Endodermal cell (in vitro differentiated cells): ENCODE results near the gene USP49. TPM values are rescaled to one million over a fixed set of nuclear protein-coding genes. Genes with fewer than 3 reads are reported as not detected.

ENCODE experiments used
- DNase-seq: peaks from one replicate; pipeline ENCODE4 v3.0.0-alpha.2; 2017
- H3K27ac ChIP-seq: 2 replicates; pipeline ENCODE4 v1.5.1; 2013; ENCODE audit warnings: mild to moderate bottlenecking, low read depth, low read length, moderate library complexity
- H3K27me3 ChIP-seq: 2 replicates; pipeline ENCODE4 v1.6.1; 2013; ENCODE audit warnings: mild to moderate bottlenecking, low read length, moderate library complexity; ENCODE audit not compliant: insufficient read depth, control insufficient read depth, poor library complexity, severe bottlenecking
- H3K36me3 ChIP-seq: 2 replicates; pipeline ENCODE4 v1.7.0; 2013; ENCODE audit warnings: mild to moderate bottlenecking, low read length, moderate library complexity; ENCODE audit not compliant: control insufficient read depth, insufficient read depth
- H3K4me1 ChIP-seq: one replicate; pipeline ENCODE4 v1.7.0; 2013; ENCODE audit warnings: low read length; ENCODE audit not compliant: control insufficient read depth, insufficient read depth
- H3K4me3 ChIP-seq: 2 replicates; pipeline ENCODE4 v1.5.1; 2013; ENCODE audit warnings: mild to moderate bottlenecking, low read length, moderate library complexity
- H3K9ac ChIP-seq: 2 replicates; pipeline ENCODE4 v1.6.1; 2013; ENCODE audit warnings: mild to moderate bottlenecking, low read length, moderate library complexity; ENCODE audit not compliant: poor library complexity, severe bottlenecking; ENCODE audit errors: extremely low read depth
- H3K9me3 ChIP-seq: 2 replicates; pipeline ENCODE4 v1.6.1; 2013; ENCODE audit warnings: mild to moderate bottlenecking, low read length, moderate library complexity; ENCODE audit not compliant: control insufficient read depth
- H3K27ac Mint-ChIP-seq: 2 replicates; pipeline ENCODE4 v1.8.0; 2020; ENCODE audit warnings: mixed read lengths
- H3K27me3 Mint-ChIP-seq: 2 replicates; pipeline ENCODE4 v1.8.0; 2021; ENCODE audit warnings: mild to moderate bottlenecking, mixed read lengths; ENCODE audit not compliant: insufficient read depth
- H3K36me3 Mint-ChIP-seq: 2 replicates; pipeline ENCODE4 v1.8.0; 2020; ENCODE audit warnings: low read depth, mixed read lengths
- H3K4me1 Mint-ChIP-seq: 2 replicates; pipeline ENCODE4 v1.8.0; 2020; ENCODE audit warnings: mixed read lengths
- H3K4me3 Mint-ChIP-seq: 2 replicates; pipeline ENCODE4 v1.8.0; 2020; ENCODE audit warnings: mild to moderate bottlenecking, moderate library complexity, mixed read lengths
- H3K9me3 Mint-ChIP-seq: 2 replicates; pipeline ENCODE4 v1.8.0; 2020; ENCODE audit warnings: mild to moderate bottlenecking, mixed read lengths
- CTCF ChIP-seq: fragments of 200-600 bp; sonication (generic); conservative IDR thresholded peaks from 2 replicates; pipeline ENCODE4 v1.5.0; 2021; ENCODE audit warnings: antibody characterized with exemption, mild to moderate bottlenecking
- WGBS, 2 experiments: methylation state at CpG; one replicate each; pipeline versions ENCODE4 v1.1.5 to v1.1.7; 2013; ENCODE audit warnings: missing lambda C conversion rate in 2 of 2, mixed read lengths in 1 of 2; ENCODE audit not compliant: insufficient coverage in 1 of 2, insufficient read length in 1 of 2; 5-methylcytosine and 5-hydroxymethylcytosine counted together
- total RNA-seq, 2 donors: library from RNA; stranded (reverse); fragmentation: NEBNext Ultra II Directional in 1 of 2; extraction: Animal tissue kit (Norgen Biotek cat#: 25700) in 1 of 2; gene quantifications; 2 replicates in 1 of 2; 3 replicates in 1 of 2; pipeline ENCODE4 v1.2.1, GENCODE V29; 2021

USP49 gene
- total RNA-seq, 2 donors from 2014 or later: 14.0 to 18.9 TPM

- Histone ChIP-seq H3K4me1 (no peaks in the 10 kb centered on the region), H3K9ac (no peak overlapping the region), H3K27me3 (peaks cover 50% of the 10 kb centered on the region), H3K27ac (no peak overlapping the region), H3K9me3 (no peaks in the 10 kb centered on the region), H3K4me3 (no peak overlapping the region), H3K36me3 (no peaks in the 10 kb centered on the region)
- DNase-seq: no peak
- Mint-ChIP-seq H3K36me3 (peaks cover 2% of the 10 kb centered on the region), H3K4me3 (no peak overlapping the region), H3K27ac (no peak overlapping the region), H3K27me3 (peaks cover 64% of the 10 kb centered on the region), H3K4me1 (peaks cover 15% of the 10 kb centered on the region), H3K9me3 (no peaks in the 10 kb centered on the region)
- no peak for TF ChIP-seq CTCF
- 83 to 84% methylated on average over 4 to 5 of the region's 6 CpGs for WGBS, 2 experiments
Observed at GRCh38 chr6:41783106-41783780, 111.9 kb downstream of the USP49 start.

- DNase-seq: no peak
- peaks cover 6% of the 10 kb centered on the region for H3K36me3 ChIP-seq
- Mint-ChIP-seq H3K4me3 (peak overlapping the region; percentile 77), H3K36me3 (peaks cover 4% of the 10 kb centered on the region), H3K9me3 (no peaks in the 10 kb centered on the region), H3K27ac (no peak overlapping the region), H3K27me3 (peaks cover 64% of the 10 kb centered on the region), H3K4me1 (peaks cover 17% of the 10 kb centered on the region)
- 67 to 73% methylated on average over 1 to 3 of the region's 3 CpGs for WGBS, 2 experiments
- no peaks in the 10 kb centered on the region for H3K4me1 ChIP-seq
- peaks cover 50% of the 10 kb centered on the region for H3K27me3 ChIP-seq
- peak overlapping the region; percentile 79 for H3K4me3 ChIP-seq
- no peaks in the 10 kb centered on the region for H3K9me3 ChIP-seq
- H3K9ac ChIP-seq: no peak overlapping the region
- H3K27ac ChIP-seq: no peak overlapping the region
- TF ChIP-seq CTCF: no peak
Observed at GRCh38 chr6:41781366-41781730, 113.8 kb downstream of the USP49 start.

- no peak for TF ChIP-seq CTCF
- Histone ChIP-seq H3K27ac (no peak within 1 kb of the TSS), H3K27me3 (peaks cover 49% of the 10 kb centered on the region)
Observed at GRCh38 chr6:41780551-41781365, 114.4 kb downstream of the USP49 start, which contains the start of gene PRICKLE4. Gene PRICKLE4 (plus strand): TSS chr6:41780782. CDS start chr6:41783474, 2,692 bp downstream.

More at GRCh38 chr6:41780551-41781365, 114.4 kb downstream of the USP49 start, which contains the start of gene PRICKLE4:
- peak; percentile 78 for DNase-seq
- Histone ChIP-seq H3K36me3 (peaks cover 7% of the 10 kb centered on the region), H3K9ac (peak within 1 kb of the TSS; percentile 15), H3K4me1 (no peaks in the 10 kb centered on the region), H3K9me3 (no peaks in the 10 kb centered on the region), H3K4me3 (peak within 1 kb of the TSS; percentile 86)
- peaks cover 5% of the 10 kb centered on the region for H3K36me3 Mint-ChIP-seq
- peak within 1 kb of the TSS; percentile 72 for H3K27ac Mint-ChIP-seq
- H3K27me3 Mint-ChIP-seq: peaks cover 58% of the 10 kb centered on the region
- peaks cover 14% of the 10 kb centered on the region for H3K4me1 Mint-ChIP-seq
- WGBS, 2 experiments: 1% methylated on average over 36 of the region's 36 CpGs; no CpG with 5 or more reads in 1 of the 2 experiments
- H3K9me3 Mint-ChIP-seq: no peaks in the 10 kb centered on the region
- peak within 1 kb of the TSS; percentile 77 for H3K4me3 Mint-ChIP-seq
